Measurements from ENCODE around the gene FAM13A.
"Not testable (repeated sequence)": the region's sequence is repeated elsewhere in the genome, so short reads cannot be mapped to it uniquely, and the experiment has no call there.

The FAM13A gene

DNA sequence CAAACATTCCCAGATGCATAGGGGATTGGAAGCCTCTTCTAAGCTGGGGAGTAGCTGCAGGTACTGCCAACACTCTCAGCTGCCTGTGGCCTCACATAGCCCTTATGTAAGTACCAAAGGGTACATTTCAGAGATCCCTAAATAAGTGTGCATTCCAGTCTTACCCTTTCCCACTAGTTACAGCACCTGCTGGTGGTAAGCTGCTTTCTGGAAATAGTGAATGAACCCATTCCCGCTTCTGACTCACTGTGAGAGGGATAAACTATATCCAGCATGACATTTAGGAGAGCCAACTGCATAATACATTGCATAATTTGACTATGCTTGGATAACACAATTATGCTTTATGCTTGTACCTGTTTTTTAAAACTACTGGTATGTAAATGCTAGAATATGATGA lies 149.0 kb downstream of the FAM13A start:
- no peaks in the 10 kb centered on the region for H3K9me2 ChIP-seq (replicated peaks; ENCODE audit: insufficient read depth, low read length)
- no peak overlapping the region for H2AFZ ChIP-seq (ENCODE audit: low read length)
- H4K20me1 ChIP-seq (ENCODE audit: insufficient read depth, low read length) = no peaks in the 10 kb centered on the region
- H3K36me3 ChIP-seq (replicated peaks; ENCODE audit: insufficient read depth, low read length) = no peaks in the 10 kb centered on the region
- H3K9me3 ChIP-seq (replicated peaks; ENCODE audit: insufficient read depth, low read length) = no peaks in the 10 kb centered on the region
- no peak overlapping the region for H3K27ac ChIP-seq (ENCODE audit: low read length)
- no peaks in the 10 kb centered on the region for H3F3A ChIP-seq (ENCODE audit: insufficient read depth, low read length)
- no peaks in the 10 kb centered on the region for H3K4me1 ChIP-seq (ENCODE audit: low read length)
- H3K27me3 ChIP-seq (replicated peaks; ENCODE audit: insufficient read depth, low read length) = no peaks in the 10 kb centered on the region
- DNase-seq = no peak
- H3K4me3 ChIP-seq (ENCODE audit: low read length) = no peak overlapping the region
- no peaks in the 10 kb centered on the region for H3K79me2 ChIP-seq (ENCODE audit: low read length)
- H3K4me2 ChIP-seq (ENCODE audit: low read depth, low read length) = no peak overlapping the region
- no peak for TF ChIP-seq EZH2phosphoT487 (IDR thresholded peaks at IDR 0.05; ENCODE audit: low read length)
- TF ChIP-seq EZH2 (optimal IDR thresholded peaks at IDR 0.05; ENCODE audit: low read depth, low read length) = no peak
- TF ChIP-seq, protein P1, sequence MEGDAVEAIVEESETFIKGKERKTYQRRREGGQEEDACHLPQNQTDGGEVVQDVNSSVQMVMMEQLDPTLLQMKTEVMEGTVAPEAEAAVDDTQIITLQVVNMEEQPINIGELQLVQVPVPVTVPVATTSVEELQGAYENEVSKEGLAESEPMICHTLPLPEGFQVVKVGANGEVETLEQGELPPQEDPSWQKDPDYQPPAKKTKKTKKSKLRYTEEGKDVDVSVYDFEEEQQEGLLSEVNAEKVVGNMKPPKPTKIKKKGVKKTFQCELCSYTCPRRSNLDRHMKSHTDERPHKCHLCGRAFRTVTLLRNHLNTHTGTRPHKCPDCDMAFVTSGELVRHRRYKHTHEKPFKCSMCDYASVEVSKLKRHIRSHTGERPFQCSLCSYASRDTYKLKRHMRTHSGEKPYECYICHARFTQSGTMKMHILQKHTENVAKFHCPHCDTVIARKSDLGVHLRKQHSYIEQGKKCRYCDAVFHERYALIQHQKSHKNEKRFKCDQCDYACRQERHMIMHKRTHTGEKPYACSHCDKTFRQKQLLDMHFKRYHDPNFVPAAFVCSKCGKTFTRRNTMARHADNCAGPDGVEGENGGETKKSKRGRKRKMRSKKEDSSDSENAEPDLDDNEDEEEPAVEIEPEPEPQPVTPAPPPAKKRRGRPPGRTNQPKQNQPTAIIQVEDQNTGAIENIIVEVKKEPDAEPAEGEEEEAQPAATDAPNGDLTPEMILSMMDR (IDR thresholded peaks at IDR 0.05; ENCODE audit: low read length) = no peak
- H3K9ac ChIP-seq (ENCODE audit: low read length) = no peak overlapping the region

DNA sequence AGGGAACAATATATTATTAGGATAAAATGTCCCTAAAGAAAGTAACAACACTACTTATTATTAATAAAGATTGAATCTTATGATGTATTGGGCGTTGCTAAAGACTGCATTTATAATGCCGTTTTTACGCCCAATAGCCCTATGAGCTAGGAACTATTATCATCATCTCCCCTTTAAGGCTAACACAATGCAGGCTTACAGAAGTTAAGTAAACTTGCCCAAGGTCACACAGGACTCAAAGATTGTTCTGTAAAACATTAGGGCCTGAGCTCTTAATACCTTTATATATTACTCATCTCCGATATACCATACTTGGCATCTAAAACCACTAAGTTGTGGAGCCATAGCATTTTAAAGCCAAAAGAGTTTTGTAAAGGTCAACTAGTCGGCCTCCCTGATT lies 149.5 kb downstream of the FAM13A start:
- Histone ChIP-seq H3F3A (ENCODE audit: insufficient read depth, low read length) (no peaks in the 10 kb centered on the region), H3K27me3 (replicated peaks; ENCODE audit: insufficient read depth, low read length) (no peaks in the 10 kb centered on the region), H3K27ac (ENCODE audit: low read length) (no peak overlapping the region), H3K79me2 (ENCODE audit: low read length) (no peaks in the 10 kb centered on the region), H3K4me3 (ENCODE audit: low read length) (no peak overlapping the region), H3K4me2 (ENCODE audit: low read depth, low read length) (no peak overlapping the region), H3K36me3 (replicated peaks; ENCODE audit: insufficient read depth, low read length) (no peaks in the 10 kb centered on the region), H4K20me1 (ENCODE audit: insufficient read depth, low read length) (no peaks in the 10 kb centered on the region), H2AFZ (ENCODE audit: low read length) (no peak overlapping the region), H3K9me3 (replicated peaks; ENCODE audit: insufficient read depth, low read length) (no peaks in the 10 kb centered on the region), H3K9ac (ENCODE audit: low read length) (no peak overlapping the region), H3K9me2 (replicated peaks; ENCODE audit: insufficient read depth, low read length) (no peaks in the 10 kb centered on the region), H3K4me1 (ENCODE audit: low read length) (no peaks in the 10 kb centered on the region)
- no peak for DNase-seq
- TF ChIP-seq, protein P1 (IDR thresholded peaks at IDR 0.05; ENCODE audit: low read length) = no peak
- TF ChIP-seq EZH2phosphoT487 (IDR thresholded peaks at IDR 0.05; ENCODE audit: low read length) = no peak

DNA sequence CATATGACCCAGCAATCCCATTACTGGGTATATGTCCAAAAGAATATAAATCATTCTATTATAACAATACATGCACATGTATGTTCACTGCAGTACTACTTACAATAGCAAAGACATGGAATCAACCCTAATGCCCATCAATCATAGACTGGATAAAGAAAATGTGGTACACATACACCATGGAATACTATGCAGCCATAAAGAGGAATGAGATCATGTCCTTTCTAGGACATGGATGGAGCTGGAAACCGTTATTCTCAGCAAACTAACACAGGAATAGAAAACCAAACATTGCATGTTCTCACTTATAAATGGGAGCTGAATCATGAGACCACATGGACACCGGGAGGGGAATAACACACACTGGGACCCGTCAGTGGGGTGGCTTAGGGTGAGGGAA lies 152.7 kb downstream of the FAM13A start:
- H3K4me3 ChIP-seq (ENCODE audit: low read length); H4K20me1 ChIP-seq (ENCODE audit: insufficient read depth, low read length); H3K9me2 ChIP-seq (replicated peaks; ENCODE audit: insufficient read depth, low read length); H2AFZ ChIP-seq (ENCODE audit: low read length); H3K4me1 ChIP-seq (ENCODE audit: low read length); H3K36me3 ChIP-seq (replicated peaks; ENCODE audit: insufficient read depth, low read length); H3K4me2 ChIP-seq (ENCODE audit: low read depth, low read length); H3K9me3 ChIP-seq (replicated peaks; ENCODE audit: insufficient read depth, low read length); DNase-seq; H3K27me3 ChIP-seq (replicated peaks; ENCODE audit: insufficient read depth, low read length); H3F3A ChIP-seq (ENCODE audit: insufficient read depth, low read length); H3K27ac ChIP-seq (ENCODE audit: low read length); H3K79me2 ChIP-seq (ENCODE audit: low read length); H3K9ac ChIP-seq (ENCODE audit: low read length): not testable (repeated sequence)

DNA sequence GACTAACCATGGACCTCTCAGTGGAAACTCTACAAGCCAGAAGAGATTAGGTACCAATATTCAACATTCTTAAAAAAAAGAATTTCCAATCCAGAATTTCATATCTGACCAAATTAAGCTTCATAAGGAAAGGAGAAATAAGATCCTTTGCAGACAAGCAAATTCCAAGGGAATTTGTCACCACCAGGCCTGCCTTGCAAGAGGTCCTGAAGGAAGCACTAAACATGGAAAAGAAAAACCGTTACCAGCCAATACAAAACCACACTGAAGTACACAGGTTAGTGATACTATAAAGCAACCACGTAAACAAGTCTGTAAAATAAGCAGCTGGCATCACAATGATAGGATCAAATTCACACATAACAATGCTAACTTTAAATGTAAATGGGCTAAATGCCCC lies 156.6 kb downstream of the FAM13A start:
- Histone ChIP-seq H3K4me3 (ENCODE audit: low read length) (no peak overlapping the region), H3K9ac (ENCODE audit: low read length) (no peak overlapping the region), H3F3A (ENCODE audit: insufficient read depth, low read length) (no peaks in the 10 kb centered on the region), H3K9me2 (replicated peaks; ENCODE audit: insufficient read depth, low read length) (no peaks in the 10 kb centered on the region), H3K4me1 (ENCODE audit: low read length) (no peaks in the 10 kb centered on the region; the same call in 1 of the 2 replicates), H3K9me3 (replicated peaks; ENCODE audit: insufficient read depth, low read length) (no peaks in the 10 kb centered on the region), H3K36me3 (replicated peaks; ENCODE audit: insufficient read depth, low read length) (no peaks in the 10 kb centered on the region), H3K27me3 (replicated peaks; ENCODE audit: insufficient read depth, low read length) (no peaks in the 10 kb centered on the region), H2AFZ (ENCODE audit: low read length) (no peak overlapping the region), H3K27ac (ENCODE audit: low read length) (no peak overlapping the region), H4K20me1 (ENCODE audit: insufficient read depth, low read length) (no peaks in the 10 kb centered on the region), H3K79me2 (ENCODE audit: low read length) (no peaks in the 10 kb centered on the region), H3K4me2 (ENCODE audit: low read depth, low read length) (no peak overlapping the region)
- TF ChIP-seq EZH2phosphoT487 (IDR thresholded peaks at IDR 0.05; ENCODE audit: low read length) (no peak), EZH2 (optimal IDR thresholded peaks at IDR 0.05; ENCODE audit: low read depth, low read length) (no peak)
- TF ChIP-seq, protein P1 (IDR thresholded peaks at IDR 0.05; ENCODE audit: low read length) = no peak
- DNase-seq = no peak

All from MM.1S (cell line).